Natural killer cell treated with Interleukin-12 subunit alpha and Interleukin-12 subunit beta and Interleukin-15 and Interleukin-18, amount 100 ng/mL, for 72 hours (primary cell): ENCODE results near the gene SMPD3. TPM values are rescaled to one million over a fixed set of nuclear protein-coding genes. Genes with fewer than 3 reads are reported as not detected.
A peak's percentile ranks its signal among the peaks of the same experiment; 100 is the strongest.

Source experiments
- ATAC-seq, 2 donors: fragments of 150-1000 bp; cut with Tn5 transposase in 1 of 2; sonication (Bioruptor Pico), chemical (Tn5 transposase) in 1 of 2; 2 replicates each; pipeline ENCODE4 v1.10.0; 2021
- DNase-seq: peaks from one replicate; pipeline ENCODE4 v3.0.0; 2022; ENCODE audit warnings: low spot score
- H3K27ac Mint-ChIP-seq, 2 donors: 1 replicate in 1 of 2; 2 replicates in 1 of 2; pipeline ENCODE4 v1.8.0; 2022; ENCODE audit warnings: mixed read lengths in 2 of 2, mild to moderate bottlenecking in 1 of 2, moderate library complexity in 1 of 2
- H3K27me3 Mint-ChIP-seq, 2 donors: 1 replicate in 1 of 2; 2 replicates in 1 of 2; pipeline ENCODE4 v1.8.0; 2022; ENCODE audit warnings: mixed read lengths in 2 of 2
- H3K36me3 Mint-ChIP-seq: one replicate; pipeline ENCODE4 v1.8.0; 2022; ENCODE audit warnings: mixed read lengths
- H3K4me1 Mint-ChIP-seq, 2 donors: 1 replicate in 1 of 2; 2 replicates in 1 of 2; pipeline ENCODE4 v1.8.0; 2022; ENCODE audit warnings: low read depth in 2 of 2, mixed read lengths in 2 of 2, mild to moderate bottlenecking in 1 of 2
- H3K4me3 Mint-ChIP-seq: one replicate; pipeline ENCODE4 v1.8.0; 2022; ENCODE audit warnings: mixed read lengths
- H3K9me3 Mint-ChIP-seq: 2 replicates; pipeline ENCODE4 v1.8.0; 2022; ENCODE audit warnings: mixed read lengths
- total RNA-seq, 2 donors: library from RNA; stranded (reverse); gene quantifications; one replicate each; pipeline ENCODE4 v1.2.3, GENCODE V29; 2022

The SMPD3 gene
- total RNA-seq, 2 donors from 2014 or later, result 0.26 to 1.9 TPM

GRCh38 chr16:68436581-68436980 lies 11.7 kb downstream of the SMPD3 start:
- Mint-ChIP-seq H3K4me1 (no peaks in the 10 kb centered on the region), H3K36me3 (peaks cover 8% of the 10 kb centered on the region), H3K9me3 (peaks cover 7% of the 10 kb centered on the region), H3K4me3 (no peak overlapping the region), H3K27me3 (peaks cover 24 to 25% of the 10 kb centered on the region in 2 donors), H3K27ac (no peak overlapping the region)
- ATAC-seq (no peak), DNase-seq (no peak)

GRCh38 chr16:68434624-68435210 lies 13.6 kb downstream of the SMPD3 start:
- no peak for DNase-seq
- Mint-ChIP-seq H3K27ac (no peak overlapping the region), H3K27me3 (peaks cover 16 to 20% of the 10 kb centered on the region in 2 donors), H3K4me3 (no peak overlapping the region), H3K36me3 (peaks cover 8% of the 10 kb centered on the region), H3K9me3 (peaks cover 7% of the 10 kb centered on the region), H3K4me1 (no peaks in the 10 kb centered on the region)
- ATAC-seq, result no peak

GRCh38 chr16:68433316-68433715 lies 15.0 kb downstream of the SMPD3 start:
- H3K4me3 Mint-ChIP-seq, result no peak overlapping the region
- DNase-seq (no peak), ATAC-seq (no peak)
- peaks cover 7% of the 10 kb centered on the region for H3K9me3 Mint-ChIP-seq
- peaks cover 8% of the 10 kb centered on the region for H3K36me3 Mint-ChIP-seq
- H3K27me3 Mint-ChIP-seq, result peaks cover 10 to 15% of the 10 kb centered on the region in 2 donors
- no peak overlapping the region for H3K27ac Mint-ChIP-seq
- no peaks in the 10 kb centered on the region for H3K4me1 Mint-ChIP-seq

- Mint-ChIP-seq H3K4me3 (no peak overlapping the region), H3K27ac (no peak overlapping the region), H3K36me3 (peaks cover 8% of the 10 kb centered on the region), H3K4me1 (no peaks in the 10 kb centered on the region), H3K9me3 (peaks cover 7% of the 10 kb centered on the region), H3K27me3 (peaks cover 7 to 14% of the 10 kb centered on the region in 2 donors)
- no peak for ATAC-seq
- DNase-seq, result no peak
Measured at GRCh38 chr16:68432701-68433100, 15.6 kb downstream of the SMPD3 start.

- ATAC-seq (no peak), DNase-seq (no peak)
- Mint-ChIP-seq H3K27me3 (peaks cover 0 to 3% of the 10 kb centered on the region in 2 donors), H3K9me3 (no peaks in the 10 kb centered on the region), H3K4me1 (no peaks in the 10 kb centered on the region), H3K36me3 (no peaks in the 10 kb centered on the region), H3K4me3 (no peak overlapping the region), H3K27ac (no peak overlapping the region)
Measured at GRCh38 chr16:68429076-68429854, 19.0 kb downstream of the SMPD3 start.

GRCh38 chr16:68427649-68428303 lies 20.5 kb downstream of the SMPD3 start:
- Mint-ChIP-seq H3K36me3 (no peaks in the 10 kb centered on the region), H3K4me1 (no peaks in the 10 kb centered on the region), H3K27me3 (peaks cover 0 to 3% of the 10 kb centered on the region in 2 donors), H3K9me3 (no peaks in the 10 kb centered on the region), H3K4me3 (no peak overlapping the region), H3K27ac (no peak overlapping the region)
- DNase-seq (no peak), ATAC-seq (no peak)

- no peaks in the 10 kb centered on the region for H3K36me3 Mint-ChIP-seq
- ATAC-seq (no peak), DNase-seq (no peak)
- peaks cover 0 to 3% of the 10 kb centered on the region in 2 donors for H3K27me3 Mint-ChIP-seq
- no peaks in the 10 kb centered on the region for H3K4me1 Mint-ChIP-seq
- H3K9me3 Mint-ChIP-seq, result no peaks in the 10 kb centered on the region
- no peak overlapping the region for H3K4me3 Mint-ChIP-seq
- H3K27ac Mint-ChIP-seq, result no peak overlapping the region
Measured at GRCh38 chr16:68426347-68426652, 22.0 kb downstream of the SMPD3 start.

- H3K27ac Mint-ChIP-seq, result no peak overlapping the region
- DNase-seq (no peak), ATAC-seq (no peak)
- H3K9me3 Mint-ChIP-seq, result no peaks in the 10 kb centered on the region
- no peaks in the 10 kb centered on the region for H3K36me3 Mint-ChIP-seq
- peaks cover 0 to 2% of the 10 kb centered on the region in 2 donors for H3K27me3 Mint-ChIP-seq
- no peaks in the 10 kb centered on the region for H3K4me1 Mint-ChIP-seq
- H3K4me3 Mint-ChIP-seq, result no peak overlapping the region
Measured at GRCh38 chr16:68425498-68426346, 22.6 kb downstream of the SMPD3 start.

- H3K36me3 Mint-ChIP-seq, result no peaks in the 10 kb centered on the region
- H3K9me3 Mint-ChIP-seq, result no peaks in the 10 kb centered on the region
- H3K4me1 Mint-ChIP-seq, result peaks cover 2 to 3% of the 10 kb centered on the region in 2 donors
- DNase-seq, result no peak
- H3K4me3 Mint-ChIP-seq, result no peak overlapping the region
- no peaks in the 10 kb centered on the region for H3K27me3 Mint-ChIP-seq
- no peak overlapping the region for H3K27ac Mint-ChIP-seq
- ATAC-seq, result no peak
Measured at GRCh38 chr16:68423771-68424170, 24.5 kb downstream of the SMPD3 start.

GRCh38 chr16:68422396-68422960 lies 25.8 kb downstream of the SMPD3 start:
- Mint-ChIP-seq H3K27me3 (no peaks in the 10 kb centered on the region), H3K4me1 (peaks cover 12 to 16% of the 10 kb centered on the region in 2 donors), H3K4me3 (no peak overlapping the region), H3K36me3 (no peaks in the 10 kb centered on the region), H3K9me3 (no peaks in the 10 kb centered on the region), H3K27ac (no peak overlapping the region)
- no peak for ATAC-seq
- DNase-seq, result no peak

- Mint-ChIP-seq H3K4me3 (no peak overlapping the region), H3K4me1 (peaks cover 21 to 25% of the 10 kb centered on the region in 2 donors), H3K9me3 (no peaks in the 10 kb centered on the region), H3K36me3 (no peaks in the 10 kb centered on the region), H3K27ac (no peak overlapping the region), H3K27me3 (no peaks in the 10 kb centered on the region)
- ATAC-seq (no peak), DNase-seq (no peak)
Measured at GRCh38 chr16:68421076-68421475, 27.2 kb downstream of the SMPD3 start.

- Mint-ChIP-seq H3K36me3 (no peaks in the 10 kb centered on the region), H3K4me1 (peaks cover 21 to 26% of the 10 kb centered on the region in 2 donors), H3K9me3 (no peaks in the 10 kb centered on the region), H3K4me3 (no peak overlapping the region), H3K27ac (no peak overlapping the region), H3K27me3 (no peaks in the 10 kb centered on the region)
- DNase-seq (no peak), ATAC-seq (no peak)
Measured at GRCh38 chr16:68420366-68420942, 27.9 kb downstream of the SMPD3 start.

GRCh38 chr16:68417711-68418301 lies 30.5 kb downstream of the SMPD3 start:
- Mint-ChIP-seq H3K4me3 (peak overlapping the region; percentile 64), H3K9me3 (no peaks in the 10 kb centered on the region), H3K4me1 (peaks cover 21 to 30% of the 10 kb centered on the region in 2 donors), H3K27me3 (no peaks in the 10 kb centered on the region), H3K36me3 (no peaks in the 10 kb centered on the region), H3K27ac (peak overlapping the region; percentile 58 to 76)
- ATAC-seq (peak; percentile 69 to 80), DNase-seq (no peak)
